BLaER1 treated with 17β-estradiol and CSF1 and Interleukin-3, amounts not matched to agents 10 nM and 100 nM (cell line): ENCODE data around the gene TCTN3.

Experiments
- H3K27ac ChIP-seq, 11 experiments: shearing (Covaris generic); formaldehyde crosslinking; 2 replicates each; pipeline ENCODE4 v1.8.1; 2022
- H3K27me3 ChIP-seq, 11 experiments: shearing (Covaris generic); formaldehyde crosslinking; 2 replicates each; pipeline ENCODE4 v1.8.1; 2022
- H3K36me3 ChIP-seq, 11 experiments: shearing (Covaris generic); formaldehyde crosslinking; 2 replicates each; pipeline ENCODE4 v1.8.1; 2022
- H3K4me1 ChIP-seq, 10 experiments: shearing (Covaris generic); formaldehyde crosslinking; 2 replicates each; pipeline ENCODE4 v1.8.1; 2022
- H3K4me2 ChIP-seq, 11 experiments: shearing (Covaris generic); formaldehyde crosslinking; 2 replicates each; pipeline ENCODE4 v1.8.1; 2022
- H3K4me3 ChIP-seq, 10 experiments: shearing (Covaris generic); formaldehyde crosslinking; 2 replicates each; pipeline ENCODE4 v1.8.1; 2022
- H3K9ac ChIP-seq, 11 experiments: shearing (Covaris generic); formaldehyde crosslinking; 2 replicates each; pipeline ENCODE4 v1.8.1; 2022
- H3K9me3 ChIP-seq, 11 experiments: shearing (Covaris generic); formaldehyde crosslinking; replicated peaks in 1 of 11; 2 replicates each; pipeline ENCODE4 v1.8.1; 2022
- H4K20me1 ChIP-seq, 11 experiments: shearing (Covaris generic); formaldehyde crosslinking; 2 replicates each; pipeline ENCODE4 v1.8.1; 2022
- Cebpa-rat ChIP-seq, 11 experiments: shearing (Covaris generic); IDR thresholded peaks; 2 replicates each; pipeline ENCODE4 v1.8.1; 2022

The TCTN3 gene

GRCh38 chr10:95698415-95698814 lies 4.7 kb upstream of the TCTN3 start:
- Histone ChIP-seq H3K36me3 (no peaks in the 10 kb centered on the region), H3K9me3 (peaks cover 0 to 18% (median 10%) of the 10 kb centered on the region in 11 experiments; a peak in 17 of 22 replicates), H3K27me3 (no peaks in the 10 kb centered on the region), H3K27ac (peak overlapping the region in 1 of 11 experiments; percentile 54; a peak in 2 of 22 replicates), H3K4me1 (peaks cover 0 to 33% (median 7%) of the 10 kb centered on the region in 10 experiments; a peak in 10 of 20 replicates), H3K4me2 (peak overlapping the region in 3 of 11 experiments; percentile 49 to 71 (median 69); a peak in 5 of 22 replicates), H3K9ac (no peak overlapping the region), H4K20me1 (no peaks in the 10 kb centered on the region), H3K4me3 (no peak overlapping the region)
- TF ChIP-seq Cebpa-rat (IDR thresholded peaks at IDR 0.05), result no peak

- Histone ChIP-seq H3K4me3 (no peak overlapping the region), H3K27me3 (no peaks in the 10 kb centered on the region), H3K4me1 (peaks cover 7 to 41% (median 15%) of the 10 kb centered on the region in 10 experiments), H3K4me2 (peak overlapping the region in 5 of 11 experiments; percentile 26 to 71 (median 55); a peak in 10 of 22 replicates), H3K27ac (peak overlapping the region in 5 of 11 experiments; percentile 12 to 62 (median 38); a peak in 8 of 22 replicates), H3K36me3 (peaks cover 0 to 2% (median 0%) of the 10 kb centered on the region in 11 experiments; a peak in 4 of 22 replicates), H4K20me1 (peaks cover 0 to 8% (median 0%) of the 10 kb centered on the region in 11 experiments; a peak in 2 of 22 replicates), H3K9ac (0 out of 22 replicates have a peak overlapping the region, but pooled peaks of 1 of the 11 experiments have one; percentile 17), H3K9me3 (peaks cover 0 to 18% (median 10%) of the 10 kb centered on the region in 11 experiments; a peak in 17 of 22 replicates)
- TF ChIP-seq Cebpa-rat (IDR thresholded peaks at IDR 0.05), result no peak
Observed at GRCh38 chr10:95697429-95697828, 3.7 kb upstream of the TCTN3 start.

DNA sequence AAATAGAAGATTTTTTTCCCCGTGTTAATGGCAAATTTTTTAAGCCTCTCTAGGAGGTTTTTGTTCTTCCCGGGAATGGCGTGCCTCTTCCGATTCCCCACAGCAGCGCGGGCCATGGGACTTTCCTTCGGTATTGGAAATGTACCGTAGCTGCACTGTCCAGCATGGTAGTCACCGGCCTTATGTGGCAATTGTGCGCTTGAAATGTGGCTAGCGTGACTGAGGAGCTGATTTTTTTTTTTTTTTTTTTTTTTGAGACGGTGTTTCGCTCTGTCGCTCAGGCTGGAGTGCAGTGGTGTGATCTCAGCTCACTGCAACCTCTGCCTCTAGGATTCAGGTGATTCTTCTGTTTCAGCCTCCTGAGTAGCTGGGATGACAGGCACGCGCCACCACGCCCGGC lies 938 bp upstream of the TCTN3 start:
- Histone ChIP-seq H3K4me2 (peak overlapping the region in 5 of 11 experiments; percentile 5 to 38 (median 26); a peak in 5 of 22 replicates), H3K4me1 (peaks cover 17 to 62% (median 33%) of the 10 kb centered on the region in 10 experiments), H3K27ac (no peak overlapping the region)

GRCh38 chr10:95693071-95693667 lies 558 bp downstream of the TCTN3 start:
- no peaks in the 10 kb centered on the region for H3K27me3 ChIP-seq
- H3K4me3 ChIP-seq, result peak overlapping the region; percentile 83 to 98 (median 90)
- peaks cover 0 to 44% (median 0%) of the 10 kb centered on the region in 11 experiments; a peak in 7 of 22 replicates for H4K20me1 ChIP-seq
- peaks cover 26 to 44% (median 38%) of the 10 kb centered on the region in 11 experiments; a peak in 20 of 22 replicates for H3K36me3 ChIP-seq
- peak overlapping the region; percentile 55 to 78 (median 73); a peak in 21 of 22 replicates for H3K27ac ChIP-seq
- peaks cover 17 to 53% (median 33%) of the 10 kb centered on the region in 10 experiments for H3K4me1 ChIP-seq
- peak overlapping the region; percentile 79 to 91 (median 85) for H3K9ac ChIP-seq
- H3K4me2 ChIP-seq, result peak overlapping the region; percentile 88 to 99 (median 96)
- TF ChIP-seq Cebpa-rat (IDR thresholded peaks at IDR 0.05), result no peak
- H3K9me3 ChIP-seq, result peaks cover 0 to 3% (median 1%) of the 10 kb centered on the region in 11 experiments; a peak in 12 of 22 replicates

More for the DNA sequence above, 938 bp upstream of the TCTN3 start:
- peak overlapping the region in 1 of 10 experiments; percentile 93; a peak in 1 of 20 replicates for H3K4me3 ChIP-seq
- peaks cover 16 to 29% (median 26%) of the 10 kb centered on the region in 11 experiments; a peak in 20 of 22 replicates for H3K36me3 ChIP-seq
- H3K9me3 ChIP-seq, result peaks cover 0 to 17% (median 10%) of the 10 kb centered on the region in 11 experiments; a peak in 17 of 22 replicates
- no peak overlapping the region; a peak in 1 of 22 replicates for H3K9ac ChIP-seq
- no peaks in the 10 kb centered on the region for H3K27me3 ChIP-seq
- peaks cover 0 to 35% (median 0%) of the 10 kb centered on the region in 11 experiments; a peak in 6 of 22 replicates for H4K20me1 ChIP-seq
- no peak for TF ChIP-seq Cebpa-rat (IDR thresholded peaks at IDR 0.05)

DNA sequence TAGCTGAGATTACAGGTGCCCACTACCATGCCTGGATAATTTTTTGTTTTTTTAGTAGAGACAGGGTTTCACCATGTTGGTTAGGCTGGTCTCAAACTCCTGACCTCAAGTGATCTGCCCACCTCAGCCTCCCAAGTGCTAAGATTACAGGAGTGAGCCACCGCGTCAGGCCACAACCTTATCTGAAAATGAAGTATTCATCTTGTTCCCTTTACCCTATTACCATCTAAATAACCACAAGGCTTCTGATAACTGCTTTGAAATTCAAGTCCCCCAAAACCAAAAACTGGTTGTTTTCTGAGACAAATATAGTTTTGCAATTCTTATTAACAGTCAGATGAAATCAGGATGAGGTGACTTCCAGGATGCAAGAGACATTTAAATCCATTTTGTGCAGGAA lies 2.4 kb downstream of the TCTN3 start:
- Histone ChIP-seq H3K4me3 (no peak overlapping the region), H3K27me3 (no peaks in the 10 kb centered on the region), H3K4me2 (peak overlapping the region in 7 of 11 experiments; percentile 88 to 97 (median 95); a peak in 8 of 22 replicates), H3K27ac (no peak overlapping the region), H3K4me1 (peaks cover 17 to 37% (median 26%) of the 10 kb centered on the region in 10 experiments), H3K9me3 (no peaks in the 10 kb centered on the region), H3K9ac (peak overlapping the region in 5 of 11 experiments; percentile 15 to 86 (median 85); a peak in 4 of 22 replicates), H3K36me3 (peaks cover 41 to 62% (median 57%) of the 10 kb centered on the region in 11 experiments), H4K20me1 (peaks cover 0 to 44% (median 0%) of the 10 kb centered on the region in 11 experiments; a peak in 7 of 22 replicates)
- TF ChIP-seq Cebpa-rat (IDR thresholded peaks at IDR 0.05), result no peak

DNA sequence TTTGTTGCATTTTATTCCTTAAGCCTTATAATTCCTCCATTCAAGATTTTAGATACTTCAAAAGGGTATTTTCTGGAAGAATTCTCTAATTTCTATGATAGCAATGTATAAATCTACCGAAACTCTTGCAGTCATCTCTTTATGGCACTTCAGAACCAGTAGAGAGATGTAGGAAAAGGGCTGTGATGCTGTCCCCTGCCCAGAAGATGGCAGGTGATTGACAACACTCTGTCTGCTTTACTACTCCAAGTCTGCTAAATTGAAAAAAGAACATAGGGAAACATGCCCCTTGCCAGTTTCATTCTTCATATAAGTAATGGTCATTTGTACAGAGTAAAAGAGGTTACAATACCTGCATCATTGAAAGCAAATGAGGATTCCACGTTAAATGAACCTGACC lies 5.1 kb downstream of the TCTN3 start:
- H4K20me1 ChIP-seq, result peaks cover 0 to 44% (median 0%) of the 10 kb centered on the region in 11 experiments; a peak in 7 of 22 replicates
- peaks cover 17 to 29% (median 25%) of the 10 kb centered on the region in 10 experiments for H3K4me1 ChIP-seq
- H3K9me3 ChIP-seq, result no peaks in the 10 kb centered on the region
- H3K9ac ChIP-seq, result no peak overlapping the region
- H3K27ac ChIP-seq, result no peak overlapping the region
- H3K4me2 ChIP-seq, result no peak overlapping the region
- TF ChIP-seq Cebpa-rat (IDR thresholded peaks at IDR 0.05), result no peak
- H3K27me3 ChIP-seq, result no peaks in the 10 kb centered on the region
- H3K36me3 ChIP-seq, result peaks cover 67 to 89% (median 83%) of the 10 kb centered on the region in 11 experiments
- no peak overlapping the region for H3K4me3 ChIP-seq

- Histone ChIP-seq H3K36me3 (peaks cover 84 to 100% (median 94%) of the 10 kb centered on the region in 11 experiments), H3K4me1 (no peaks in the 10 kb centered on the region), H3K27me3 (no peaks in the 10 kb centered on the region), H3K27ac (no peak overlapping the region), H3K9me3 (no peaks in the 10 kb centered on the region), H3K9ac (no peak overlapping the region), H3K4me3 (no peak overlapping the region), H3K4me2 (no peak overlapping the region), H4K20me1 (peaks cover 0 to 11% (median 0%) of the 10 kb centered on the region in 11 experiments; a peak in 5 of 22 replicates)
- TF ChIP-seq Cebpa-rat (IDR thresholded peaks at IDR 0.05), result no peak
Observed at GRCh38 chr10:95683966-95684365, 9.8 kb downstream of the TCTN3 start.

GRCh38 chr10:95675403-95676116 lies 18.2 kb downstream of the TCTN3 start:
- no peaks in the 10 kb centered on the region for H3K4me1 ChIP-seq
- H3K27ac ChIP-seq, result no peak overlapping the region
- H3K9me3 ChIP-seq, result no peaks in the 10 kb centered on the region

More at GRCh38 chr10:95675403-95676116, 18.2 kb downstream of the TCTN3 start:
- Histone ChIP-seq H3K36me3 (peaks cover 44 to 96% (median 68%) of the 10 kb centered on the region in 11 experiments), H3K4me2 (no peak overlapping the region), H4K20me1 (no peaks in the 10 kb centered on the region), H3K9ac (no peak overlapping the region), H3K4me3 (no peak overlapping the region), H3K27me3 (no peaks in the 10 kb centered on the region)
- no peak for TF ChIP-seq Cebpa-rat (IDR thresholded peaks at IDR 0.05)
